ENCODE data around the gene CCDC171. TPM values are rescaled to one million over a fixed set of nuclear protein-coding genes. Genes with fewer than 3 reads are reported as not detected.

CCDC171 gene
- polyA plus RNA-seq, 3 donors: 0.08 to 0.17 (median 0.10) TPM

- no peak for DNase-seq
- Mint-ChIP-seq H3K27ac (no peak overlapping the region), H3K4me3 (no peak overlapping the region), H3K9me3 (peaks cover 9 to 29% (median 16%) of the 10 kb centered on the region in 7 donors), H3K27me3 (ENCODE audit: low read depth in 3 of 3) (no peaks in the 10 kb centered on the region), H3K4me1 (no peaks in the 10 kb centered on the region), H3K36me3 (no peaks in the 10 kb centered on the region)
- 83% methylated on average over 1 of the region's 6 CpGs for WGBS (ENCODE audit: insufficient coverage)
- intact Hi-C loops (cut with micrococcal nuclease): no loop called here
- no peak overlapping the region for H3K4me3 ChIP-seq (replicated peaks in 1 of 3; ENCODE audit: low read depth in 2 of 3, low read length in 3 of 3)
- H3K79me2 ChIP-seq (ENCODE audit: insufficient read depth, low read length): no peaks in the 10 kb centered on the region
- no peak for TF ChIP-seq CTCF (IDR thresholded peaks at IDR 0.05)
- H3K9me3 ChIP-seq (replicated peaks in 1 of 2; ENCODE audit: control insufficient read depth in 1 of 2, insufficient read depth in 1 of 2, low read length in 2 of 2): peaks cover 0 to 3% of the 10 kb centered on the region in 2 donors
- no peak overlapping the region for H3K4me2 ChIP-seq (replicated peaks; ENCODE audit: extremely low read depth, low read length, poor library complexity, severe bottlenecking)
- H2AFZ ChIP-seq (ENCODE audit: insufficient read depth, low read depth, low read length, poor library complexity, severe bottlenecking): no peak overlapping the region
- H3K27me3 ChIP-seq (ENCODE audit: control insufficient read depth in 2 of 2, insufficient read depth in 2 of 2, low read length in 2 of 2): no peaks in the 10 kb centered on the region
- H3K4me1 ChIP-seq (ENCODE audit: control insufficient read depth in 1 of 2, insufficient read depth in 2 of 2, low read length in 2 of 2): no peaks in the 10 kb centered on the region
- H3K9ac ChIP-seq (ENCODE audit: insufficient read depth, low read length, poor library complexity, severe bottlenecking): no peak overlapping the region
- no peaks in the 10 kb centered on the region for H3K36me3 ChIP-seq (replicated peaks in 1 of 2; ENCODE audit: control insufficient read depth in 1 of 2, insufficient read depth in 2 of 2, low read length in 2 of 2)
- no peak overlapping the region for H3K27ac ChIP-seq (ENCODE audit: low read depth in 1 of 2, low read length in 2 of 2)
- no peaks in the 10 kb centered on the region for H4K20me1 ChIP-seq (ENCODE audit: insufficient read depth, low read length)
Measured at GRCh38 chr9:15909297-15909696, 356.5 kb downstream of the CCDC171 start.

GRCh38 chr9:15915711-15916110, 362.9 kb downstream of the CCDC171 start:
- Mint-ChIP-seq H3K4me3 (no peak overlapping the region), H3K27me3 (ENCODE audit: low read depth in 3 of 3) (no peaks in the 10 kb centered on the region), H3K9me3 (peaks cover 2 to 26% (median 18%) of the 10 kb centered on the region in 7 donors), H3K27ac (no peak overlapping the region), H3K4me1 (no peaks in the 10 kb centered on the region), H3K36me3 (no peaks in the 10 kb centered on the region)
- Histone ChIP-seq H3K79me2 (ENCODE audit: insufficient read depth, low read length) (no peaks in the 10 kb centered on the region), H3K4me2 (replicated peaks; ENCODE audit: extremely low read depth, low read length, poor library complexity, severe bottlenecking) (no peak overlapping the region), H3K9me3 (replicated peaks in 1 of 2; ENCODE audit: control insufficient read depth in 1 of 2, insufficient read depth in 1 of 2, low read length in 2 of 2) (peaks cover 10 to 11% of the 10 kb centered on the region in 2 donors), H3K27me3 (ENCODE audit: control insufficient read depth in 2 of 2, insufficient read depth in 2 of 2, low read length in 2 of 2) (no peaks in the 10 kb centered on the region), H3K27ac (ENCODE audit: low read depth in 1 of 2, low read length in 2 of 2) (no peak overlapping the region), H2AFZ (ENCODE audit: insufficient read depth, low read depth, low read length, poor library complexity, severe bottlenecking) (no peak overlapping the region), H3K9ac (ENCODE audit: insufficient read depth, low read length, poor library complexity, severe bottlenecking) (no peak overlapping the region), H3K36me3 (replicated peaks in 1 of 2; ENCODE audit: control insufficient read depth in 1 of 2, insufficient read depth in 2 of 2, low read length in 2 of 2) (no peaks in the 10 kb centered on the region), H3K4me3 (replicated peaks in 1 of 3; ENCODE audit: low read depth in 2 of 3, low read length in 3 of 3) (no peak overlapping the region), H3K4me1 (ENCODE audit: control insufficient read depth in 1 of 2, insufficient read depth in 2 of 2, low read length in 2 of 2) (no peaks in the 10 kb centered on the region), H4K20me1 (ENCODE audit: insufficient read depth, low read length) (no peaks in the 10 kb centered on the region)
- TF ChIP-seq CTCF (IDR thresholded peaks at IDR 0.05): no peak
- intact Hi-C loops (cut with micrococcal nuclease): no loop called here
- no peak for DNase-seq

All from CD14-positive monocyte (primary cell).